ENCODE data around the gene HEATR5A.

Gene HEATR5A

DNA sequence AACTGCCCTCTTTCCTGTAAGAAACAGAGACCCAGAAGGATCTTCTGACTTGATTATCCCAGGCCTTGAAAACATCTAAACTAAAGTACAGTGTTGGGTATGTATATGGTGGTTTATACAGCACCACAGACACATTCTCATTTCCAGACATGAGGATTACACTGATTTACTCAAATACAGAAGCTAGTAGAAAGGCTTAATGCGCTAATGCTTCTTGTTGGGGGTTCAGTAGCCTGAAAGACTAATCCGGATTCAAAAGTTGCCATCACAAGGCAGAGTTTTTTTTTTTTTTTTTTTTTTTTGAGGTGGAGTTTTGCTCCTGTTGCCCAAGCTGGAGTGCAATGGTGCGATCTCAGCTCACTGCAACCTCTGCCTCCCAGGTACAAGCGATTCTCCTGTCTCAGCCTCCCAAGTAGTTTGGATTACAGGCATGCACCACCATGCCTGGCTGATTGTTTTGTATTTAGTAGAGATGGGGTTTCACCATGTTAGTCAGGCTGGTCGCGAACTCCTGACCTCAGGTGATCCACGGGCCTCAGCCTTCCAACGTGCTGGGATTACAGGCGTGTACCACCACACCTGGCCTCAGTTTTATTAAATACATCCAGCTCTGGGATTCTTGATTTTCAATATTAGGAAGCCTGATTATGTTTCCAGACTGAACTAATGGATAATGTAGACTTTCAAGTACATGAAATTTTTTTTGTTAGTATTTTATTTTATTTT is 166.4 kb downstream of the HEATR5A start:
- TF ChIP-seq, protein P1, sequence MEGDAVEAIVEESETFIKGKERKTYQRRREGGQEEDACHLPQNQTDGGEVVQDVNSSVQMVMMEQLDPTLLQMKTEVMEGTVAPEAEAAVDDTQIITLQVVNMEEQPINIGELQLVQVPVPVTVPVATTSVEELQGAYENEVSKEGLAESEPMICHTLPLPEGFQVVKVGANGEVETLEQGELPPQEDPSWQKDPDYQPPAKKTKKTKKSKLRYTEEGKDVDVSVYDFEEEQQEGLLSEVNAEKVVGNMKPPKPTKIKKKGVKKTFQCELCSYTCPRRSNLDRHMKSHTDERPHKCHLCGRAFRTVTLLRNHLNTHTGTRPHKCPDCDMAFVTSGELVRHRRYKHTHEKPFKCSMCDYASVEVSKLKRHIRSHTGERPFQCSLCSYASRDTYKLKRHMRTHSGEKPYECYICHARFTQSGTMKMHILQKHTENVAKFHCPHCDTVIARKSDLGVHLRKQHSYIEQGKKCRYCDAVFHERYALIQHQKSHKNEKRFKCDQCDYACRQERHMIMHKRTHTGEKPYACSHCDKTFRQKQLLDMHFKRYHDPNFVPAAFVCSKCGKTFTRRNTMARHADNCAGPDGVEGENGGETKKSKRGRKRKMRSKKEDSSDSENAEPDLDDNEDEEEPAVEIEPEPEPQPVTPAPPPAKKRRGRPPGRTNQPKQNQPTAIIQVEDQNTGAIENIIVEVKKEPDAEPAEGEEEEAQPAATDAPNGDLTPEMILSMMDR (IDR thresholded peaks at IDR 0.05; ENCODE audit: low read depth, low read length): no peak
- no peak for DNase-seq (ENCODE audit: low read depth in 2 of 2)
- no peak overlapping the region for H3K4me3 ChIP-seq (replicated peaks in 1 of 2; ENCODE audit: low read depth in 2 of 2, low read length in 2 of 2)

DNA sequence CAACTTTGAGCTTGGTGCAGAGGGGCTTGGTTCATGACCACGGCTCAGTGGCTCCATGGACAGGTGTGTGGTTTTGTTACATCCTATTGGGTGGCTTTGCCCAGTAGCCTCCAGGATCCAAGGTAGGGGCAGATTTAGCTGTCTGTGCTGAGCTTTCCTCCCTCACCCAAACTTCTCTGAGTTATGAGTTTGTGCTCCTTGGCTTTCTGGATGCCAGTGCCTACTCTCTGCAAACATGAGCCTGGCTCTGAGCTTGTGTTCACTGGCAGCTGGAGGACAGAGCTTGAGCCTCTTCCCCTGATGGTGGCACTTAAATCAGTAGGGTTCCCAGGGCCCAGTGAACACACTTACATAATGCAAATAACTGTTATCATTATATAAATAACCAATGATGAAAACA is 167.5 kb downstream of the HEATR5A start:
- TF ChIP-seq, protein P1 (IDR thresholded peaks at IDR 0.05; ENCODE audit: low read depth, low read length): no peak

GRCh38 chr14:31251028-31251958 is 169.1 kb downstream of the HEATR5A start:
- TF ChIP-seq, protein P1 (IDR thresholded peaks at IDR 0.05; ENCODE audit: low read depth, low read length): no peak
- no peak for DNase-seq (ENCODE audit: low read depth in 2 of 2)
- H3K4me3 ChIP-seq (replicated peaks in 1 of 2; ENCODE audit: low read depth in 2 of 2, low read length in 2 of 2): no peak overlapping the region

More for the DNA sequence above, 167.5 kb downstream of the HEATR5A start:
- DNase-seq (ENCODE audit: low read depth in 2 of 2): no peak
- no peak overlapping the region for H3K4me3 ChIP-seq (replicated peaks in 1 of 2; ENCODE audit: low read depth in 2 of 2, low read length in 2 of 2)

GRCh38 chr14:31244626-31245025 is 175.7 kb downstream of the HEATR5A start:
- DNase-seq (ENCODE audit: low read depth in 2 of 2): no peak
- TF ChIP-seq, protein P1 (IDR thresholded peaks at IDR 0.05; ENCODE audit: low read depth, low read length): no peak
- no peak overlapping the region for H3K4me3 ChIP-seq (replicated peaks in 1 of 2; ENCODE audit: low read depth in 2 of 2, low read length in 2 of 2)

DNA sequence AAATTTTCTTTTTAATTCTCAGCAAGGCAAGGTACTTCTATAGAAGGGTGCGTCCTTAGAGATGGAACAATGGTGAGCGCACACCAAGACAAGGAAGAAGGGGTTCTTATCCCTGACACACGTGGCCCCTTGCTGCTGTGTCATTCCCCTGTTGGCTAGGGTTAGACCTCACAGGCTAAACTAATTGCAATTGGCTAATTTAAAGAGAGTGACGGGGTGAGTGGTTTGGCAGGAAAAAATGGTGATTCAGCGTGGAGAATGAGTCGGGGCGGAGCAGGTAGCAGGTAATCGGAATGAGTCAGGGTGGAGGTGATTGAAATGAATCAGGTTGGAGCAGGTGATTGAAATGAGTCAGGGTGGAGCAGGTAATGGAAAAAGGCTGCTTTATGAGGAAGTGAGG is 176.5 kb downstream of the HEATR5A start:
- no peak overlapping the region for H3K4me3 ChIP-seq (replicated peaks in 1 of 2; ENCODE audit: low read depth in 2 of 2, low read length in 2 of 2)
- TF ChIP-seq, protein P1 (IDR thresholded peaks at IDR 0.05; ENCODE audit: low read depth, low read length): no peak
- no peak for DNase-seq (ENCODE audit: low read depth in 2 of 2)

- peak overlapping the region in 1 of 2 donors; percentile 14 for H3K4me3 ChIP-seq (replicated peaks in 1 of 2; ENCODE audit: low read depth in 2 of 2, low read length in 2 of 2)
- peak; percentile 22 to 44 for DNase-seq (ENCODE audit: low read depth in 2 of 2)
These were observed 178.0 kb downstream of the HEATR5A start for GRCh38 chr14:31242161-31242940.
